Large intestine (tissue), 3 donors: ENCODE data around the gene CDH12. TPM values are rescaled to one million over a fixed set of nuclear protein-coding genes. Genes with fewer than 3 reads are reported as not detected.

Source experiments
- DNase-seq, 2 donors: peaks; one replicate each; pipeline versions ENCODE4 v3.0.0 to v3.0.0-alpha.2; 2013
- H3K27ac ChIP-seq: one replicate; pipeline ENCODE4 v1.5.1; 2013; ENCODE audit warnings: low read length
- H3K27me3 ChIP-seq: 2 replicates; pipeline ENCODE4 v1.6.1; 2013; ENCODE audit warnings: low read length; ENCODE audit not compliant: control insufficient read depth, insufficient read depth
- H3K36me3 ChIP-seq: 2 replicates; pipeline ENCODE4 v1.6.1; 2013; ENCODE audit warnings: low read length; ENCODE audit not compliant: control insufficient read depth, insufficient read depth
- H3K4me1 ChIP-seq: one replicate; pipeline ENCODE4 v1.6.1; 2013; ENCODE audit warnings: low read length; ENCODE audit not compliant: control insufficient read depth, insufficient read depth
- H3K4me3 ChIP-seq: one replicate; pipeline ENCODE4 v1.5.1; 2013; ENCODE audit warnings: low read length
- H3K9me3 ChIP-seq: one replicate; pipeline ENCODE4 v1.6.1; 2013; ENCODE audit warnings: mild to moderate bottlenecking, low read depth, low read length, moderate library complexity; ENCODE audit not compliant: control insufficient read depth
- WGBS: methylation state at CpG from one replicate; pipeline ENCODE4 v1.1.5; 2013; ENCODE audit warnings: low lambda C conversion rate; ENCODE audit not compliant: insufficient coverage; 5-methylcytosine and 5-hydroxymethylcytosine counted together
- polyA plus RNA-seq: library from polyadenylated mRNA; unstranded; fragments of 120-200 nt; gene quantifications from one replicate; pipeline ENCODE4 v1.2.1, GENCODE V29; 2013

CDH12 gene
- polyA plus RNA-seq, 1 donor = 1.1 TPM

GRCh38 chr5:22496666-22497065 is 356.5 kb downstream of the CDH12 start:
- 59% methylated on average over 4 of the region's 4 CpGs for WGBS
- Histone ChIP-seq H3K27ac (no peak overlapping the region), H3K36me3 (no peaks in the 10 kb centered on the region), H3K4me3 (no peak overlapping the region), H3K9me3 (no peaks in the 10 kb centered on the region), H3K27me3 (no peaks in the 10 kb centered on the region), H3K4me1 (no peaks in the 10 kb centered on the region)
- DNase-seq = no peak

GRCh38 chr5:22495016-22495720 is 358.0 kb downstream of the CDH12 start:
- 100% methylated on average over 1 of the region's 2 CpGs for WGBS
- H3K9me3 ChIP-seq = no peaks in the 10 kb centered on the region

GRCh38 chr5:22488427-22488826 is 364.7 kb downstream of the CDH12 start:
- no peaks in the 10 kb centered on the region for H3K27me3 ChIP-seq
- DNase-seq = no peak
- H3K4me3 ChIP-seq = no peak overlapping the region
- H3K4me1 ChIP-seq = no peaks in the 10 kb centered on the region
- no peak overlapping the region for H3K27ac ChIP-seq
- no peaks in the 10 kb centered on the region for H3K9me3 ChIP-seq
- no peaks in the 10 kb centered on the region for H3K36me3 ChIP-seq

More at GRCh38 chr5:22495016-22495720, 358.0 kb downstream of the CDH12 start:
- Histone ChIP-seq H3K4me1 (no peaks in the 10 kb centered on the region), H3K27me3 (no peaks in the 10 kb centered on the region), H3K36me3 (no peaks in the 10 kb centered on the region), H3K4me3 (no peak overlapping the region), H3K27ac (no peak overlapping the region)
- no peak for DNase-seq

GRCh38 chr5:22480305-22480704 is 372.8 kb downstream of the CDH12 start:
- WGBS = 100% methylated on average over 1 of the region's 5 CpGs
- DNase-seq = no peak
- Histone ChIP-seq H3K4me1 (no peaks in the 10 kb centered on the region), H3K27ac (no peak overlapping the region), H3K9me3 (no peaks in the 10 kb centered on the region), H3K4me3 (no peak overlapping the region), H3K27me3 (no peaks in the 10 kb centered on the region), H3K36me3 (no peaks in the 10 kb centered on the region)

- no peaks in the 10 kb centered on the region for H3K27me3 ChIP-seq
- H3K4me1 ChIP-seq = no peaks in the 10 kb centered on the region
- WGBS = no CpG with 5 or more reads among the region's 2 CpGs
- H3K36me3 ChIP-seq = no peaks in the 10 kb centered on the region
- H3K9me3 ChIP-seq = no peaks in the 10 kb centered on the region
- no peak overlapping the region for H3K4me3 ChIP-seq
- DNase-seq = no peak
- no peak overlapping the region for H3K27ac ChIP-seq
Observed at GRCh38 chr5:22473886-22474285, 379.3 kb downstream of the CDH12 start.

- no peak for DNase-seq
- no peak overlapping the region for H3K4me3 ChIP-seq
- no peak overlapping the region for H3K27ac ChIP-seq
- no peaks in the 10 kb centered on the region for H3K9me3 ChIP-seq
- WGBS = 100% methylated on average over 1 of the region's 2 CpGs
- H3K27me3 ChIP-seq = no peaks in the 10 kb centered on the region
- H3K4me1 ChIP-seq = no peaks in the 10 kb centered on the region
- H3K36me3 ChIP-seq = no peaks in the 10 kb centered on the region
Observed at GRCh38 chr5:22471154-22471553, 382.0 kb downstream of the CDH12 start.

GRCh38 chr5:22470408-22470807 is 382.7 kb downstream of the CDH12 start:
- no peaks in the 10 kb centered on the region for H3K4me1 ChIP-seq
- H3K27me3 ChIP-seq = no peaks in the 10 kb centered on the region
- no peak for DNase-seq
- no peak overlapping the region for H3K27ac ChIP-seq
- H3K36me3 ChIP-seq = no peaks in the 10 kb centered on the region
- no CpG with 5 or more reads among the region's 3 CpGs for WGBS
- no peaks in the 10 kb centered on the region for H3K9me3 ChIP-seq
- H3K4me3 ChIP-seq = no peak overlapping the region

GRCh38 chr5:22465616-22466015 is 387.5 kb downstream of the CDH12 start:
- DNase-seq = no peak
- WGBS = no CpG with 5 or more reads among the region's 1 CpG

GRCh38 chr5:22465177-22465576 is 388.0 kb downstream of the CDH12 start:
- no peaks in the 10 kb centered on the region for H3K4me1 ChIP-seq
- H3K27ac ChIP-seq = no peak overlapping the region
- no peaks in the 10 kb centered on the region for H3K9me3 ChIP-seq
- no peak for DNase-seq
- H3K27me3 ChIP-seq = no peaks in the 10 kb centered on the region
- H3K36me3 ChIP-seq = no peaks in the 10 kb centered on the region
- no peak overlapping the region for H3K4me3 ChIP-seq
- 100% methylated on average over 1 of the region's 3 CpGs for WGBS

More at GRCh38 chr5:22465616-22466015, 387.5 kb downstream of the CDH12 start:
- Histone ChIP-seq H3K27ac (no peak overlapping the region), H3K4me1 (no peaks in the 10 kb centered on the region), H3K9me3 (no peaks in the 10 kb centered on the region), H3K4me3 (no peak overlapping the region), H3K27me3 (no peaks in the 10 kb centered on the region), H3K36me3 (no peaks in the 10 kb centered on the region)

GRCh38 chr5:22460189-22460588 is 393.0 kb downstream of the CDH12 start:
- no peaks in the 10 kb centered on the region for H3K4me1 ChIP-seq
- H3K9me3 ChIP-seq = no peaks in the 10 kb centered on the region
- 78% methylated on average over 4 of the region's 4 CpGs for WGBS
- no peak for DNase-seq
- H3K4me3 ChIP-seq = no peak overlapping the region
- no peak overlapping the region for H3K27ac ChIP-seq
- no peaks in the 10 kb centered on the region for H3K27me3 ChIP-seq
- no peaks in the 10 kb centered on the region for H3K36me3 ChIP-seq

GRCh38 chr5:22432905-22433304 is 420.2 kb downstream of the CDH12 start:
- H3K27ac ChIP-seq = no peak overlapping the region
- 88% methylated on average over 2 of the region's 2 CpGs for WGBS
- H3K4me1 ChIP-seq = no peaks in the 10 kb centered on the region
- no peaks in the 10 kb centered on the region for H3K27me3 ChIP-seq
- no peaks in the 10 kb centered on the region for H3K36me3 ChIP-seq
- no peaks in the 10 kb centered on the region for H3K9me3 ChIP-seq
- DNase-seq = no peak
- no peak overlapping the region for H3K4me3 ChIP-seq
